ENCODE measurements around the gene GUCY2D.

DNA sequence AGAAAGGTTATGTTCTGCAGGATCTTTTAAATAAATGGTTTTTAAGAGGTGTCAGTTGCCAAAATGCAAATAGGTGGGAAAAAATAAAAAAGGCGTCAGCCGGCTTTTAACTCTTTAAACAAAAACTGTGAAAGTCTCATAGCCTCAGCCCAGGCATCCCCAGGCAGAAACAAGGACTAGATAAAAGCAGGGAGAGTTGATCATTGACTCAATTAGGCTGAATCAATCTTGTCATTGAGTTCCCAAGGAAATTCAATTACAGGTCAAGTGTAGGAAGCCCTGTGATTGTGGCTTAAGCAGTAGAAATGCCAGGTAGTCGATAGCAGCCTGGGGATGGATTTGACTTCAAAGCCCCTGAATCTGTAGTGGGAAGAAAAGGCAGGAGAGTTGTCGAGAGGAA lies 30.8 kb upstream of the GUCY2D start:
- TF ChIP-seq CTCF (IDR thresholded peaks at IDR 0.05; ENCODE audit: insufficient read depth, low read length, poor library complexity, severe bottlenecking) (no peak), EZH2phosphoT487 (conservative IDR thresholded peaks at IDR 0.05; ENCODE audit: low read length) (no peak)
